Trophoblast cell (in vitro differentiated cells and primary cell): ENCODE measurements around the gene MPPE1.

ENCODE experiments used
- DNase-seq, 2 donors: peaks; one replicate each; pipeline ENCODE4 v3.0.0-alpha.2; 2016
- H2AFZ ChIP-seq: 2 replicates; pipeline ENCODE4 v1.6.1; 2013; ENCODE audit warnings: low read length, moderate library complexity, mild to moderate bottlenecking; ENCODE audit not compliant: insufficient read depth, poor library complexity
- H2AK5ac ChIP-seq: 2 replicates; pipeline ENCODE4 v1.6.1; 2013; ENCODE audit warnings: mild to moderate bottlenecking, low read length
- H2BK120ac ChIP-seq: 2 replicates; pipeline ENCODE4 v1.6.1; 2013; ENCODE audit warnings: low read length, mild to moderate bottlenecking, moderate library complexity; ENCODE audit not compliant: insufficient read depth, poor library complexity
- H2BK12ac ChIP-seq: 2 replicates; pipeline ENCODE4 v1.6.1; 2013; ENCODE audit warnings: mild to moderate bottlenecking, low read length, moderate library complexity
- H2BK5ac ChIP-seq: 2 replicates; pipeline ENCODE4 v1.6.1; 2013; ENCODE audit warnings: low read length, low read depth, moderate library complexity, mild to moderate bottlenecking; ENCODE audit not compliant: poor library complexity
- H3K14ac ChIP-seq: 2 replicates; pipeline ENCODE4 v1.6.1; 2013; ENCODE audit warnings: mild to moderate bottlenecking, low read length
- H3K18ac ChIP-seq: 2 replicates; pipeline ENCODE4 v1.6.1; 2013; ENCODE audit warnings: mild to moderate bottlenecking, low read length
- H3K23ac ChIP-seq: 2 replicates; pipeline ENCODE4 v1.6.1; 2013; ENCODE audit warnings: low read length
- H3K27ac ChIP-seq: 2 replicates; pipeline ENCODE4 v1.5.1; 2013; ENCODE audit warnings: low read depth, mild to moderate bottlenecking, inconsistent platforms, low read length, moderate library complexity
- H3K27me3 ChIP-seq: 2 replicates; pipeline ENCODE4 v1.6.1; 2013; ENCODE audit warnings: inconsistent platforms, mild to moderate bottlenecking, low read length, moderate library complexity; ENCODE audit not compliant: insufficient read depth
- H3K36me3 ChIP-seq, 2 experiments: 1 replicate in 1 of 2; 2 replicates in 1 of 2; pipeline ENCODE4 v1.6.1; 2013; ENCODE audit warnings: low read length in 2 of 2, mild to moderate bottlenecking in 2 of 2, moderate library complexity in 1 of 2; ENCODE audit not compliant: insufficient read depth in 2 of 2, control insufficient read depth in 1 of 2
- H3K4ac ChIP-seq: 2 replicates; pipeline ENCODE4 v1.6.1; 2013; ENCODE audit warnings: low read depth, mild to moderate bottlenecking, low read length, moderate library complexity
- H3K4me1 ChIP-seq, 2 experiments: 1 replicate in 1 of 2; 2 replicates in 1 of 2; pipeline ENCODE4 v1.6.1; 2013; ENCODE audit warnings: low read length in 2 of 2, mild to moderate bottlenecking in 2 of 2, moderate library complexity in 1 of 2; ENCODE audit not compliant: insufficient read depth in 2 of 2, control insufficient read depth in 1 of 2
- H3K4me2 ChIP-seq: 2 replicates; pipeline ENCODE4 v1.6.1; 2013; ENCODE audit warnings: inconsistent platforms, mild to moderate bottlenecking, low read length, moderate library complexity
- H3K4me3 ChIP-seq: 2 replicates; pipeline ENCODE4 v1.5.1; 2013; ENCODE audit warnings: mild to moderate bottlenecking, low read depth, low read length, inconsistent platforms
- H3K79me1 ChIP-seq: one replicate; pipeline ENCODE4 v1.6.1; 2013; ENCODE audit warnings: low read length
- H3K79me2 ChIP-seq: 2 replicates; pipeline ENCODE4 v1.6.1; 2013; ENCODE audit warnings: low read length, mild to moderate bottlenecking; ENCODE audit not compliant: control insufficient read depth, insufficient read depth, poor library complexity
- H3K9ac ChIP-seq: 2 replicates; pipeline ENCODE4 v1.6.1; 2013; ENCODE audit warnings: mild to moderate bottlenecking, low read length
- H3K9me3 ChIP-seq: 2 replicates; pipeline ENCODE4 v1.6.1; 2013; ENCODE audit warnings: low read depth, mild to moderate bottlenecking, control low read depth, inconsistent platforms, low read length; ENCODE audit not compliant: insufficient read depth
- H4K12ac ChIP-seq: 2 replicates; pipeline ENCODE4 v1.6.1; 2013; ENCODE audit warnings: low read depth, mild to moderate bottlenecking, low read length, moderate library complexity
- H4K8ac ChIP-seq: 2 replicates; pipeline ENCODE4 v1.6.1; 2013; ENCODE audit warnings: low read depth, mild to moderate bottlenecking, low read length, moderate library complexity
- H4K91ac ChIP-seq: one replicate; pipeline ENCODE4 v1.6.1; 2013; ENCODE audit warnings: low read depth, mild to moderate bottlenecking, low read length, moderate library complexity
- WGBS: extraction: QIAGEN DNeasy Blood & Tissue Kit; methylation state at CpG from one replicate; pipeline ENCODE4 v1.1.7; 2013; ENCODE audit warnings: missing lambda C conversion rate; ENCODE audit not compliant: insufficient read length, insufficient coverage; ENCODE audit errors: extremely low coverage; 5-methylcytosine and 5-hydroxymethylcytosine counted together

MPPE1 gene

DNA sequence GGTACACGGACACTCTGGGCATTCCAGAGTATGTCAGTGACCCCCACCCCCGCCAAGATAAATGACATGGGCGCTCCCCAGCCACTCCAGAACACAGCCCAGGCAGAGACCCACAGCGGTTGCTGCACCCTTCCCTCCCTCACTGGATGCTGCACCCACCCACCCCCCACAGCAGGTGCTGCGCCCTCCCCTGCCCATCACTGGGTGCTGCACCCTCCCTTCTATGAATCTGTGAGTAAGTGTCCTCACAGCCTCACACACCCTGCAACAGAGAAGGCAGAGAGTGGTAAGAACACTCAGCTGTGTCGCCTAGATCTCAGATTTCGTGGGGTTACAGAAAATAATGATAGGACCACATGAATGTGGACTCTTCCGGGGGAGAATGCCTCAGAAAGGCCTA, 33.4 kb downstream of the MPPE1 start:
- Histone ChIP-seq H2AFZ (no peak overlapping the region), H4K12ac (no peak overlapping the region)

GRCh38 chr18:11873670-11874340, 34.3 kb downstream of the MPPE1 start:
- Histone ChIP-seq H3K14ac (no peak overlapping the region), H2BK120ac (no peak overlapping the region), H3K4me3 (no peak overlapping the region), H2AK5ac (no peak overlapping the region), H3K9ac (no peak overlapping the region), H3K4me2 (no peak overlapping the region), H3K4ac (no peak overlapping the region), H2AFZ (no peak overlapping the region), H3K9me3 (peaks cover 1% of the 10 kb centered on the region), H2BK5ac (no peak overlapping the region), H4K8ac (no peak overlapping the region), H3K36me3 (no peaks in the 10 kb centered on the region), H4K12ac (no peak overlapping the region), H3K18ac (no peak overlapping the region), H3K79me2 (no peaks in the 10 kb centered on the region), H3K27me3 (no peaks in the 10 kb centered on the region), H3K27ac (no peak overlapping the region), H2BK12ac (no peak overlapping the region), H3K23ac (no peak overlapping the region), H3K4me1 (no peaks in the 10 kb centered on the region), H4K91ac (no peak overlapping the region), H3K79me1 (no peaks in the 10 kb centered on the region)
- no peak for DNase-seq
- no CpG with 5 or more reads among the region's 15 CpGs for WGBS

More for the DNA sequence above, 33.4 kb downstream of the MPPE1 start:
- Histone ChIP-seq H3K18ac (no peak overlapping the region), H2AK5ac (no peak overlapping the region), H3K9me3 (peaks cover 1% of the 10 kb centered on the region), H3K4me1 (no peaks in the 10 kb centered on the region), H3K23ac (no peak overlapping the region), H3K36me3 (no peaks in the 10 kb centered on the region), H3K27me3 (no peaks in the 10 kb centered on the region), H3K14ac (no peak overlapping the region), H3K79me2 (no peaks in the 10 kb centered on the region), H3K4ac (no peak overlapping the region), H2BK12ac (no peak overlapping the region), H3K27ac (no peak overlapping the region), H3K4me2 (no peak overlapping the region), H3K9ac (no peak overlapping the region), H2BK120ac (no peak overlapping the region), H2BK5ac (no peak overlapping the region), H4K8ac (no peak overlapping the region), H4K91ac (no peak overlapping the region), H3K79me1 (no peaks in the 10 kb centered on the region), H3K4me3 (no peak overlapping the region)
- WGBS, result no CpG with 5 or more reads among the region's 8 CpGs
- no peak for DNase-seq

DNA sequence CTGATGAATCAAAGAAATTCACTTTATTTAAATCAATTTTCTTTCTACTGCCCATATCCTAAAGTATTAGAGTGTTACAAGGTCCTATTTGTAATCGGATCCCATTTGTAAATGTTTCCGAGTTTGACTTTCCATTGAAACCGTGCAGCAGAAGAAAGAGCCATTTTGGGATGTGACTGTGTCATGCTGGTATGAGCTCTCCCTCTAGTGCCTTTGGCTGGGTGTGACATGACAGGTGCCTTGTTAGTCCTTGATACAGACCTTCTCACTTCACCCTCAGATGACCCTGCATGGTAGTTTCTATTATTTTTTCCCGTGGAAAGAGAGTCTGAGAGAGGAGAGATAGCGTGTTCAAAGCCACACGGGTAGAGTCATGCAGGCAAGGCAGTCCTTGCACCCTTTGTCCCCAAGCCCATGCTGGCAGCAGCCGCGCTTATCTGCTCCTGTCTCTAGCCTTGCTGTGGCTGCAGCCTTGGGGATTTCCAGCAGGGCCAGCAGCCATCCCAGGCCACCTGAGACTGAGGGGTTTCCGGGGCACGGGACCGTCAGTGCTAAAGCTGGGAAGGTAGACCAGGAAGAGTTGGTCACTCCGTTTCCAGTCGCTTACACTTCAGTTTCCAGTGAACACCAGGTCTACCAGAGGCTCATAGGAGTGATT, 35.5 kb downstream of the MPPE1 start:
- H3K79me2 ChIP-seq, result no peaks in the 10 kb centered on the region
- H3K18ac ChIP-seq, result no peak overlapping the region

GRCh38 chr18:11871501-11871900, 36.6 kb downstream of the MPPE1 start:
- Histone ChIP-seq H3K23ac (no peak overlapping the region), H3K36me3 (no peaks in the 10 kb centered on the region), H2BK120ac (no peak overlapping the region), H2AFZ (no peak overlapping the region), H4K8ac (no peak overlapping the region), H3K79me2 (no peaks in the 10 kb centered on the region), H3K4ac (no peak overlapping the region), H3K27ac (no peak overlapping the region), H3K9me3 (peaks cover 1% of the 10 kb centered on the region), H3K27me3 (no peaks in the 10 kb centered on the region), H3K4me2 (no peak overlapping the region), H3K4me1 (peaks cover 0 to 2% of the 10 kb centered on the region in 2 experiments), H2BK5ac (no peak overlapping the region), H2BK12ac (no peak overlapping the region), H3K79me1 (no peaks in the 10 kb centered on the region), H3K14ac (no peak overlapping the region), H4K12ac (no peak overlapping the region), H2AK5ac (no peak overlapping the region), H3K9ac (no peak overlapping the region), H4K91ac (no peak overlapping the region), H3K4me3 (no peak overlapping the region), H3K18ac (no peak overlapping the region)
- WGBS, result no CpG with 5 or more reads among the region's 5 CpGs
- no peak for DNase-seq

More for the DNA sequence above, 35.5 kb downstream of the MPPE1 start:
- Histone ChIP-seq H3K4me3 (no peak overlapping the region), H3K23ac (no peak overlapping the region), H3K79me1 (no peaks in the 10 kb centered on the region), H2BK12ac (no peak overlapping the region), H4K91ac (no peak overlapping the region), H4K8ac (no peak overlapping the region), H3K14ac (no peak overlapping the region), H3K27ac (no peak overlapping the region), H3K36me3 (no peaks in the 10 kb centered on the region), H2BK120ac (no peak overlapping the region), H3K27me3 (no peaks in the 10 kb centered on the region), H2AFZ (no peak overlapping the region), H3K9ac (no peak overlapping the region), H2BK5ac (no peak overlapping the region), H2AK5ac (no peak overlapping the region), H3K9me3 (peaks cover 1% of the 10 kb centered on the region), H3K4ac (no peak overlapping the region), H3K4me1 (no peaks in the 10 kb centered on the region), H3K4me2 (no peak overlapping the region), H4K12ac (no peak overlapping the region)
- peak in 1 of 2 donors; percentile 64 for DNase-seq
- WGBS, result no CpG with 5 or more reads among the region's 13 CpGs
